Psoas muscle (tissue), 8 donors: Measurements from ENCODE around the gene RYR2. TPM values are rescaled to one million over a fixed set of nuclear protein-coding genes. Genes with fewer than 3 reads are reported as not detected.
"Not testable (repeated sequence)": the region's sequence is repeated elsewhere in the genome, so short reads cannot be mapped to it uniquely, and the experiment has no call there.

ENCODE experiments used
- ATAC-seq, 4 donors: fragments of 200-7000 bp; cut with Tn5 transposase; one replicate each; pipeline ENCODE4 v1.9.1; 2020; ENCODE audit warnings: moderate library complexity in 3 of 4, mild to moderate bottlenecking in 2 of 4
- DNase-seq, 2 donors: peaks; one replicate each; pipeline ENCODE4 v3.0.0-alpha.2; 2020
- H3K27ac ChIP-seq: fragments of 200-600 bp; one replicate; pipeline ENCODE4 v1.8.0; 2022
- H3K27me3 ChIP-seq, 3 donors: fragments of 200-600 bp in 1 of 3; one replicate each; pipeline versions ENCODE4 v1.6.1 to v1.8.0; 2013 to 2022; ENCODE audit warnings: low read length in 2 of 3, mild to moderate bottlenecking in 2 of 3, moderate library complexity in 1 of 3; ENCODE audit not compliant: insufficient read depth in 3 of 3
- H3K36me3 ChIP-seq, 2 donors: fragments of 200-600 bp in 1 of 2; one replicate each; pipeline versions ENCODE4 v1.6.1 to v1.8.0; 2013 to 2022; ENCODE audit warnings: low read depth in 1 of 2, mild to moderate bottlenecking in 1 of 2, moderate library complexity in 1 of 2; ENCODE audit not compliant: insufficient read depth in 1 of 2
- H3K4me1 ChIP-seq: fragments of 200-600 bp; one replicate; pipeline ENCODE4 v1.8.0; 2022
- H3K4me3 ChIP-seq: fragments of 200-600 bp; one replicate; pipeline ENCODE4 v1.8.0; 2022; ENCODE audit warnings: mild to moderate bottlenecking
- H3K9me3 ChIP-seq: fragments of 200-600 bp; one replicate; pipeline ENCODE4 v1.8.0; 2022
- WGBS, 3 donors: extraction: QIAGEN DNeasy Blood & Tissue Kit; methylation state at CpG; one replicate each; pipeline versions ENCODE4 v1.1.6 to v1.1.7; 2013; 5-methylcytosine and 5-hydroxymethylcytosine counted together
- intact Hi-C, 2 donors: fragments of 100-400 bp; cut with DNase I; formaldehyde crosslinking; loops; one replicate each; pipeline versions ENCODE4 v1.11.0 to v1.14.2; 2022
- polyA plus RNA-seq, 3 donors: library from polyadenylated mRNA; stranded (reverse); fragments of 200-250 nt; gene quantifications; one replicate each; pipeline ENCODE4 v1.2.3, GENCODE V29; 2013
- total RNA-seq, 4 donors: library from RNA; stranded (reverse); fragmentation: NEBNext Ultra II Directional in 2 of 4; extraction: Animal tissue kit (Norgen Biotek cat#: 25700) in 2 of 4; gene quantifications; one replicate each; pipeline versions ENCODE4 v1.2.1 to v1.2.4, GENCODE V29; 2021 to 2023
- TF ChIP-seq, protein P1 (sequence below): fragments of 200-600 bp; IDR thresholded peaks from one replicate; pipeline ENCODE4 v1.8.0; 2022; ENCODE audit warnings: antibody characterized with exemption
- donor health status: healthy with polysubstance abuse.
- donor health status: DM: no; HTN: no; CAD: no; lungs with moderate emphysema.
- donor health status: Bipolar disorder and iron deficiency.
- donor health status: healthy.
- donor health status: DM: yes; HTN: yes; CAD: no.
- donor health status: DM: no; HTN: no; CAD: no.
- donor health status: DM: no; HTN: no; CAD: no.
- donor health status: DM: yes; HTN: yes; CAD: no.

RYR2 gene
- total and polyA plus RNA-seq, 7 donors, result 0.06 to 0.48 (median 0.25) TPM

DNA sequence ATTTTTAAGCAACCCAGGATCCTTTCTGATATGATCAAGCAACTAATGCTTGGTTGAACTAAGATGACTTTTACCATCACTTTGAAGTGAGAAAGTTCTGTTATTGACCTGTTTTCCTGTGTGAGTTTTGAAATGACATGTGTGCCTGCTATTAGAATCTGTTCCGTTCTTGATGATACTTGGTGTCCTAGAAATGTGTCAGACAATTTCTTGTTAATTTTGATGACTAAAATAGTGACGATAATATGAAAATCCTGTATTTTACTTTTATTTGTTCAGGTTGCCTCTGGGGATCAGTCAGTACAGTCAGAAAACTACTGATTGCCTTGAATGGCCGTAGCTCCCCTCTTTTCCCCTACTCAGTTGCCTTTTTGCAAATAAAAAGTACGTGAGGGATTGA lies 228.0 kb downstream of the RYR2 start:
- no peaks in the 10 kb centered on the region for H3K4me1 ChIP-seq
- H3K27ac ChIP-seq, result no peak overlapping the region
- TF ChIP-seq, protein P1, sequence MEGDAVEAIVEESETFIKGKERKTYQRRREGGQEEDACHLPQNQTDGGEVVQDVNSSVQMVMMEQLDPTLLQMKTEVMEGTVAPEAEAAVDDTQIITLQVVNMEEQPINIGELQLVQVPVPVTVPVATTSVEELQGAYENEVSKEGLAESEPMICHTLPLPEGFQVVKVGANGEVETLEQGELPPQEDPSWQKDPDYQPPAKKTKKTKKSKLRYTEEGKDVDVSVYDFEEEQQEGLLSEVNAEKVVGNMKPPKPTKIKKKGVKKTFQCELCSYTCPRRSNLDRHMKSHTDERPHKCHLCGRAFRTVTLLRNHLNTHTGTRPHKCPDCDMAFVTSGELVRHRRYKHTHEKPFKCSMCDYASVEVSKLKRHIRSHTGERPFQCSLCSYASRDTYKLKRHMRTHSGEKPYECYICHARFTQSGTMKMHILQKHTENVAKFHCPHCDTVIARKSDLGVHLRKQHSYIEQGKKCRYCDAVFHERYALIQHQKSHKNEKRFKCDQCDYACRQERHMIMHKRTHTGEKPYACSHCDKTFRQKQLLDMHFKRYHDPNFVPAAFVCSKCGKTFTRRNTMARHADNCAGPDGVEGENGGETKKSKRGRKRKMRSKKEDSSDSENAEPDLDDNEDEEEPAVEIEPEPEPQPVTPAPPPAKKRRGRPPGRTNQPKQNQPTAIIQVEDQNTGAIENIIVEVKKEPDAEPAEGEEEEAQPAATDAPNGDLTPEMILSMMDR, result no peak
- no peaks in the 10 kb centered on the region for H3K36me3 ChIP-seq
- H3K4me3 ChIP-seq, result no peak overlapping the region
- H3K9me3 ChIP-seq, result no peaks in the 10 kb centered on the region
- intact Hi-C loops, result no loop called here
- no peaks in the 10 kb centered on the region for H3K27me3 ChIP-seq
- WGBS, 3 donors, result 69 to 79% (median 77%) methylated on average over 4 of the region's 4 CpGs
- DNase-seq (no peak), ATAC-seq (no peak)

DNA sequence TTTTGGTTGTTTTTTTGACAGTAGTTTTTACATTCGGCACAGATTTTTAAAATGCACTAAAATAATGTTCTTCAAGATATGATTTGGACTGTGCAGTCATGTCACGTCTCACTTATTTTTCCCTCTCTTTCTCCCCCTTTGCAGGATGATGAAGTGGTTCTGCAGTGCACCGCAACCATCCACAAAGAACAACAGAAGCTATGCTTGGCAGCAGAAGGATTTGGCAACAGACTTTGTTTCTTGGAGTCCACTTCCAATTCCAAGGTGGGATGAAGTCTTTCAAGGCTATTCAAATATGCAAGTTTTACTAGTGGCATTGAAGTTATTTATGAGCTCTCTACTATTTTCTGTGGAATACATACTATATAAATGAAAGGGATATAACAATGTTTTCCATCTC lies 228.4 kb downstream of the RYR2 start:
- TF ChIP-seq, protein P1, result no peak
- Histone ChIP-seq H3K4me3 (no peak overlapping the region), H3K27me3 (no peaks in the 10 kb centered on the region), H3K4me1 (no peaks in the 10 kb centered on the region), H3K36me3 (no peaks in the 10 kb centered on the region), H3K27ac (no peak overlapping the region), H3K9me3 (no peaks in the 10 kb centered on the region)
- intact Hi-C loops, result no loop called here
- ATAC-seq (no peak), DNase-seq (no peak)
- WGBS, 3 donors, result 69 to 73% (median 70%) methylated on average over 3 of the region's 3 CpGs

DNA sequence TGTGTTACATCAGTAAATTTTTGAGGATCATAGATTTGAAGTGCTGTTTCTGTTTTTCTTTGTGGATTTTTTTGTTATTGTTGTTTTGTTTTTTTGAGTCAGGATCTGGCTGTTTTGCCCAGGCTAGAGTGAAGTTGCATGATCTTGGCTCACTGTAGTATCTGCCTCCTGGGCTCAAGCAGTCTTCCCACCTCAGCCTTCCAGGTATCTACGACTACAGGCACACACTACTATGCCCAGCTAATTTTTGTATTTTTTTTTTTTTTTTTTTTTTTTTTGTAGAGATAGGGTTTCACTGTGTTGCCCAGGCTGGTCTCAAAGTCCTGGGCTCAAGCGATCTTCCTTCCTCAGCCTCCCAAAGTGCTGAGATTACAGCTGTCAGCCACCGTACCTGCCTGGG lies 236.0 kb downstream of the RYR2 start:
- H3K9me3 ChIP-seq, ATAC-seq, H3K36me3 ChIP-seq, H3K4me3 ChIP-seq, intact Hi-C loops, DNase-seq, H3K27me3 ChIP-seq, H3K27ac ChIP-seq, H3K4me1 ChIP-seq: not testable (repeated sequence)
- WGBS, 3 donors, result 53 to 77% (median 73%) methylated on average over 3 of the region's 3 CpGs

DNA sequence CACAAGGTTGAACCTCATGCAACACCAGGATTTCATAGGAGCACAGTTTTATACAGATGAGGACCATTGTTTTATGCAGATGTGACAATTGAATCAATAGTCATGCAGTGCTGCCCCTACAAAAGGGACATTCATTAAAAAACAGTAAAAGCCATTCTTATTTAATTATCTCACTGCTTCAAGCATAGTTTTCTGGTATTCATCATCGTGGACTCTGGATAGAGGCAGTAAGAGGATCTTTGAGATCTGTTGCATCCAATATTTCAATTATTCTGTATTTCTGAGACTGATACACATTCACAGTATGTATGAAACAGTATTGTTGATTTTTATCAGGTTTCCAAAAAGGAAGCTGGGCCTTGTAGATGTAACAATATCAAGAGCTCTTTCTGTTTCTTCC lies 237.6 kb downstream of the RYR2 start:
- Histone ChIP-seq H3K4me1 (no peaks in the 10 kb centered on the region), H3K27me3 (no peaks in the 10 kb centered on the region), H3K4me3 (no peak overlapping the region), H3K9me3 (no peaks in the 10 kb centered on the region), H3K27ac (no peak overlapping the region), H3K36me3 (no peaks in the 10 kb centered on the region)
- ATAC-seq, result no peak
- DNase-seq, result no peak
- TF ChIP-seq, protein P1, result no peak
- intact Hi-C loops, result no loop called here
- 14 to 33% (median 26%) methylated on average over 1 of the region's 1 CpG for WGBS, 3 donors

DNA sequence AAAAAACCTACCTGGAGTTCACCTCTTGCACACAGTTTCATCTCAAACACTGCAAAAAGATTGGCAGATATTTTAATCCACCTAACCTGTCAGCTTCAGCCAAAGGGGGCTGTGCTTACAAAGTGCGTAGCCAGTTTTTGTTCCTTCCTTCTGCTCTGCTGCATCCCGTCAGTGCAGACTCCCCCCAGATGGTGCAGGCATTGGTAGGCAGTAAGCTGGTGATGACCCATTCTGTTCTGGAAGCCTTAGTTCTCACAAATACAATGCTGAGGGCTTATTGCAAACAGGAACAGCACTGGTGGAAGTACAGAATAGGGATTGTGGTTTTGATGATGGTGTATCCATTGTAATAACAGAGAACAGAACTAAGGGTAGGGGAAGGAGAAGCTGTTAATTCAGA lies 239.5 kb downstream of the RYR2 start:
- 66 to 88% (median 77%) methylated on average over 2 of the region's 2 CpGs for WGBS, 3 donors
- no peak for ATAC-seq
- intact Hi-C loops, result no loop called here
- no peak for DNase-seq
- Histone ChIP-seq H3K36me3 (no peaks in the 10 kb centered on the region), H3K4me3 (no peak overlapping the region), H3K27ac (no peak overlapping the region), H3K4me1 (no peaks in the 10 kb centered on the region), H3K9me3 (no peaks in the 10 kb centered on the region), H3K27me3 (no peaks in the 10 kb centered on the region)
- TF ChIP-seq, protein P1, result no peak
